Measurements from ENCODE around the gene LENG1. TPM values are rescaled to one million over a fixed set of nuclear protein-coding genes. Genes with fewer than 3 reads are reported as not detected.

The LENG1 gene
- total and polyA plus RNA-seq, 9 of the 15 experiments (the other 6 are each of a cell fraction or from before 2014, with no cell fraction given), result 0.30 to 10.5 (median 4.7) TPM

- TF ChIP-seq PBX2 (CRISPR knock-in tag; IDR thresholded peaks at IDR 0.05; ENCODE audit: low read depth) (no peak), PBX2 (tag; conservative IDR thresholded peaks at IDR 0.05; ENCODE audit: low read depth) (no peak), SUPT5H (IDR thresholded peaks at IDR 0.05) (peak; percentile 59; the same call in 1 of the 2 replicates), MYNN (IDR thresholded peaks at IDR 0.05) (peak; percentile 35), MYNN (CRISPR knock-in tag; IDR thresholded peaks at IDR 0.05) (no peak), ZKSCAN8 (CRISPR knock-in tag; IDR thresholded peaks at IDR 0.05) (no peak), RCOR1 (IDR thresholded peaks at IDR 0.05; ENCODE audit: borderline replicate concordance in 1 of 2, low read depth in 2 of 2, low read length in 2 of 2) (no peak), PRDM10 (IDR thresholded peaks at IDR 0.05; ENCODE audit: partially characterized antibody) (peak; percentile 60), ZNF778 (CRISPR knock-in tag; IDR thresholded peaks at IDR 0.05) (no peak), RFX1 (IDR thresholded peaks at IDR 0.05) (no peak), ZNF224 (CRISPR knock-in tag; IDR thresholded peaks at IDR 0.05) (no peak), BRD4 (IDR thresholded peaks at IDR 0.05) (no peak), GTF2E2 (tag; IDR thresholded peaks at IDR 0.05) (no peak), MCM7 (IDR thresholded peaks at IDR 0.05) (no peak), ZNF696 (CRISPR knock-in tag; conservative IDR thresholded peaks at IDR 0.05) (no peak)
- TF ChIP-seq, protein P1, sequence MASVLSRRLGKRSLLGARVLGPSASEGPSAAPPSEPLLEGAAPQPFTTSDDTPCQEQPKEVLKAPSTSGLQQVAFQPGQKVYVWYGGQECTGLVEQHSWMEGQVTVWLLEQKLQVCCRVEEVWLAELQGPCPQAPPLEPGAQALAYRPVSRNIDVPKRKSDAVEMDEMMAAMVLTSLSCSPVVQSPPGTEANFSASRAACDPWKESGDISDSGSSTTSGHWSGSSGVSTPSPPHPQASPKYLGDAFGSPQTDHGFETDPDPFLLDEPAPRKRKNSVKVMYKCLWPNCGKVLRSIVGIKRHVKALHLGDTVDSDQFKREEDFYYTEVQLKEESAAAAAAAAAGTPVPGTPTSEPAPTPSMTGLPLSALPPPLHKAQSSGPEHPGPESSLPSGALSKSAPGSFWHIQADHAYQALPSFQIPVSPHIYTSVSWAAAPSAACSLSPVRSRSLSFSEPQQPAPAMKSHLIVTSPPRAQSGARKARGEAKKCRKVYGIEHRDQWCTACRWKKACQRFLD (CRISPR knock-in tag; IDR thresholded peaks at IDR 0.05), result no peak
Observed at GRCh38 chr19:54172471-54173358, 13.2 kb upstream of the LENG1 start, which contains the start of gene TMC4 (continued).

Data from K562 (cell line).